NCI-H748 (cell line): ENCODE measurements around the gene TMEM179.

Experiments used
- DNase-seq: peaks from one replicate; lab custom pipeline; 2025; ENCODE audit not compliant: unreplicated experiment; lab: John Stamatoyannopoulos, UW

TMEM179 gene

GRCh38 chr14:104588066-104588857 is 16.3 kb downstream of the TMEM179 start:
- DNase-seq = peak; percentile 22

GRCh38 chr14:104587641-104588040 is 16.9 kb downstream of the TMEM179 start:
- no peak for DNase-seq

GRCh38 chr14:104586832-104587620 is 17.5 kb downstream of the TMEM179 start:
- DNase-seq = no peak

- no peak for DNase-seq
These were observed 18.4 kb downstream of the TMEM179 start for GRCh38 chr14:104585966-104586697.

- DNase-seq = no peak
These were observed 20.0 kb downstream of the TMEM179 start for GRCh38 chr14:104584557-104584956.

GRCh38 chr14:104583424-104584306 is 20.9 kb downstream of the TMEM179 start:
- no peak for DNase-seq

GRCh38 chr14:104582662-104583061 is 21.9 kb downstream of the TMEM179 start:
- no peak for DNase-seq

GRCh38 chr14:104582005-104582404 is 22.6 kb downstream of the TMEM179 start:
- DNase-seq = no peak

- DNase-seq = no peak
These were observed 23.1 kb downstream of the TMEM179 start for GRCh38 chr14:104581521-104581920.

GRCh38 chr14:104580961-104581360 is 23.6 kb downstream of the TMEM179 start:
- DNase-seq = no peak

- DNase-seq = peak; percentile 35
These were observed 24.6 kb downstream of the TMEM179 start for GRCh38 chr14:104579939-104580338.

- DNase-seq = no peak
These were observed 25.1 kb downstream of the TMEM179 start, which contains the start of gene C14orf180 for GRCh38 chr14:104579507-104579906. Gene C14orf180 (plus strand): TSS chr14:104579764. CDS start chr14:104586431, 6,667 bp downstream.

GRCh38 chr14:104578321-104578720 is 26.3 kb downstream of the TMEM179 start:
- no peak for DNase-seq

GRCh38 chr14:104577847-104578301 is 26.7 kb downstream of the TMEM179 start:
- no peak for DNase-seq

- DNase-seq = no peak
These were observed 27.1 kb downstream of the TMEM179 start for GRCh38 chr14:104577426-104577825.

- no peak for DNase-seq
These were observed 27.6 kb downstream of the TMEM179 start for GRCh38 chr14:104576970-104577332.

GRCh38 chr14:104576232-104576969 is 28.2 kb downstream of the TMEM179 start:
- no peak for DNase-seq

GRCh38 chr14:104574978-104575583 is 29.5 kb downstream of the TMEM179 start:
- no peak for DNase-seq

GRCh38 chr14:104574536-104574935 is 30.0 kb downstream of the TMEM179 start:
- DNase-seq = no peak
